Activated CD4-positive, alpha-beta T cell treated with anti-CD3 and anti-CD28 coated beads for 4 hours (primary cell): ENCODE measurements around the gene KCTD16.
A peak's percentile ranks its signal among the peaks of the same experiment; 100 is the strongest.

ENCODE experiments used
- DNase-seq, 2 donors: peaks; one replicate each; pipeline ENCODE4 v3.0.0-alpha.2; 2020

Gene KCTD16

DNA sequence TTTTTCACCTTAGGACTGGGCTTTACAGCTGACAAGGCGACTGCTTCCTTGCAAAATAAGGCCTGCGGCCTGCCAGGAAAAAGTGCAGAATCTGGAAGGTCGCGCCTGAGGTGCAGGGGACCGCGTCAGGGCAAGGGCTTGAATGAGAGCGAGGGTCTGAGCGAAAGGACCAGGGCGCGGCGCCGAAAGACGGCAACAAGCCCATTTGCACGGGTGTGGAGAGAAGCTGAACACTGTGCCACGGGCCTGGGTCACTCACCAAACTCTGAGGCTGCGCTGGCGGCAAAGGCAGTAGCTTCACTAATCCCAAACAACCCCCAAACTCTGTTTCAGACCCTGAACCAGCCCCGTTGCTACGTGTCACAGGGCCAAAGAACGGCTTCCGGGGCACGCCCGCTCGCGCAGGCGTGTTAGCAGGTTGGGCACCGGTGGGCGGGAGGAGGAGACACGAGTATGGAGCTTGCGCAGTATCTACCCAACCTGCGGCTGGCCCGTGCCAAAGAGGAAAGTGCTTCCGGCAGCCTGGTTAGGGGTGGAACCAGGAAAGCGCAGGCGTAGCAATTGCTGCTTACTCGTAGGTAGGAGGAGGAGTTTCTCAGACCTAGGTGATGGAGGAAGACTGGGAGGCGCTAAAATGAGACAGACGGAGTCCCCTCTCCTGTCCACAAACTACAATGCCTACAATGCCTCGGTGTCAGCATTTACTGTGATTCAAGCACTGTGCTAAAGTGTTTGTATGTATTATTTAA is at the start of gene KCTD16, which contains the start of gene YIPF5:
Gene KCTD16 (plus strand): TSS at position 598 of the 749 bp plus-strand sequence.
Gene YIPF5 (minus strand): TSS at position 384 of the 749 bp plus-strand sequence. CDS start 704 bp downstream, outside the sequence.
- peak; percentile 96 to 97 for DNase-seq

DNA sequence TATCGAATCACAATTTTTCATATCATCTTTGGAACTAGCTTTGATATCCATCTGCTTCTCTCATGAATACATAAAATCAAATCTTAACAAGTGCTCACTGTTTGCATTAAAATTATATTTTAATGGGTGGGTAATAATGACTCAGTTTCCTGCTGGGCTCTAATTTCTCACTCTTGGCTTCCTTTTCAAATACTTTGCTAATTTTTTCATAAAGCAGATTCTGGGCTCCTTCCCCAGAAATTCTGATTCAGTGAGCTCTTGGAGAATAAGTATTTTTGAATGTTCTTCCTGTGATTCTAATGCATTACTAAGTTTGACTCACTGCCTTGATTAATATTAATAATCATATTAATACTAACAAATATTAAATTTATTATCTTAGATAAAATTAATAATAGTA is 49.1 kb upstream of the KCTD16 start:
- DNase-seq, result no peak

DNA sequence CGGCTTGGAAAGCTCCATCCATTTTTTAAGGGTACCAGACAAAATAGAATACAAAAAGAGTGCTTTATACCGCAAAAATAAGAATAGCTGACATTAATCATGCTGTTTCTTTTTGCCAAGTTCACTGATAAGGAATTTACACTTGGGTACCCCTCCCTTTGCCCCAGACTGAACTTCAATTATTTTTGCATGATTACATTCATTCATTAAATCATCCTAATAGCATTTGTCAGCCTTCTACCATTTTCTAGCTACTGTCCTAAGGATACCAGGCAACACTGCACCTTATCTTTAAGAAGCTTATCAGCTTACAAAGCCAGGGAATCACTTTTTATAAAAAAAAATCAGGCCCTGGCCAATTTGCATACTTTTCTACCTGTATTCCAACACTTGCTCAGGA is 48.6 kb upstream of the KCTD16 start:
- DNase-seq, result no peak

DNA sequence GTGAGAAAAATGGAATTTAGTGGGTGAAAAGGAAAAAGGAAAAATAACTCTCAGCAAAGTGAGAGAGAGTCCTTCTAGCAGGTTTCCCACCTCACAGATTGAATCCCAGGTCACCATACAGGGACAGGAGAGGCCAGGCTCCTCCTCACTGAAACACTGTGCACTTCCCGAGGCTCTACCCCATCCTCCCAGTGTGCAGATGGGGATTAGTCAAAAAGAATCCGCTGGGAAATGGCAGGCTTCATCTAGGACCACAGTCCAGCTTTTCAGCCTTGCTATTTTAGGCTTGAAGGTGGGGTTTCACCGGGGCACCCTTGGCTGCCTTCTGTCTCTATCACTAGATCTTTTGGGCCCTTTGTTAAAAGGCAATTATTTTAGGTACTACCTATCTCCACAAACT is 48.0 kb upstream of the KCTD16 start:
- DNase-seq, result no peak

DNA sequence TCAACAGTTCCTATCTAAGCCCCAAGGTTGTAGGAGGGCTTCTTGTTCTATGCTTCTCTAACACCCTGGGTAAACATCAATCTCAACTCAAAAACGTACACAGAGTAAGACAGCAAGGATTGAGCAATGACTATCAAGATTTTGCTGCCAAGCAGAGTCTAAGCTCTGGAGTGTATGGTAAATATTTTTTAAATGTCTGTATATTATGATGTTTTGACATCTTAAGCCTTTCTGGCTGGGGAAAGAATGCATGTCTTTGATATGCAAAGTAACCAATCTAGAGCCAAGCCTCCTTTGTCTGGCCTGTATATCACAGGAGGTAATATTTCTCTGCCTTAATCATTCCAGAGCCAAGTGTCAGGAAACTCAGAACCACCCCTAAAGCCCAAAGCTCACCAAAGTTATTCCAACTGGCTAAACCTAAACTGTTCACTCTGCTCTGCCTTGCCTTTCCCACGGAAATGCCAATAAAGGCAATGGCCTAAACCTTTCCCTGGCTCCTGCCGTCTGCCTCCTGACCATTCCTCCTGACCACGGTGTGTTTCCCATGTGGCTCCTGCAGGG is 45.4 kb upstream of the KCTD16 start:
- no peak for DNase-seq

DNA sequence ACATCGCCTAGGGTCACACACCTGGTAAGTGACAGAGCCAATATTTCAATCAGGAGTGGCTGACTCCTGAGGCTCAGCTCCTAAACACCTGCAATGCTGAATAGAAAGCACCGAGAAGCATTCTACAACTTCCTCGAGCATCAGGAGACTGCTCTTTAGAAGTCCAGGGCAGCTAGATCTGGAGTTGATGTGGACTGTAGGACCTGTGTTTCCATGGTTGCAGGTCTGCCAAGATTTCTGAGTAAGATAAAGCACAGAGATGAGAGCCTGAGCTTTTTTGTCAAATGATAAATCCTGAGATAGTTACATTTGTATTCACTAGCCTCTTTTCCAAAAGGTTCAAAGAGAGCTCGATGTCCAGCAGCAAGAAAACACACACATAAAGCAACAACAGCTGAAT is 44.0 kb upstream of the KCTD16 start:
- no peak for DNase-seq

DNA sequence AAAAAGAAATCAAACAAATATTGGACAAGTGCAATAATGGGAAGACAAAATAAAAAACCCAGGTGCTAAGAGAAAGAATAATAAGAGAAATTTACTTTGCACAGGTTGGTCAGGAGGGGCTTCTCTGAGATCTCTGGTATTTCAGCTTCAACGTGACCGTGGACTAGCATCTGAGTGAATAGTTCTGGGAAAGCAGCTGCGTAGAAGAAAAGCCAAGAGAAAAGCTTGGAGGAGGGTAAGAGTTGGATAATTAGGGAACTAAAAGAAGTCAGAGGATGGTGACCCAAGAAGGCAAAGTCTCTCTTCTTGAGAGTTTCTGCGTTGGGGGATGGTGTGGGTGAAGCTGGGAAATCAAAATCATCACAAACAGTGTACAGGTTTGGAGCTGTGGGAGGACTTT is 41.8 kb upstream of the KCTD16 start:
- no peak for DNase-seq

DNA sequence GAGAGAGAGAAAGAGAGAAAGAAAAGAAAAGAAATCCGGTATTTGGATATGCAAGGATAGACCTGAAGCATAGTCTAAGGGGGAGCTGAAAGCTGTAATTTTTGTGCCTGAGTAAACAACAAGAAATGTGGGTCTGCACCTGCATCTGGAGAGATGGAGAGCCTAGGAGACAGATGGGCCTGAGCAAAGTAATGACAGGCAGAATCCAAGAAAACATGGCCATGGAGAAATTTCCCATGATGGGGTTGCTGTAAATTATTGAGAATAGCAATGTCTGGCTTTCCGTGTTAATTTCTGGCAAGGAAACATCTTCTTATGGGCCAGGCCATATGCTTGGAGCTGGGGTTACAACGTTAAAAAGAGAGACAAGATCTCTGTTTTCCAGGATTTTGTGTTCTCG is 40.4 kb upstream of the KCTD16 start:
- no peak for DNase-seq

DNA sequence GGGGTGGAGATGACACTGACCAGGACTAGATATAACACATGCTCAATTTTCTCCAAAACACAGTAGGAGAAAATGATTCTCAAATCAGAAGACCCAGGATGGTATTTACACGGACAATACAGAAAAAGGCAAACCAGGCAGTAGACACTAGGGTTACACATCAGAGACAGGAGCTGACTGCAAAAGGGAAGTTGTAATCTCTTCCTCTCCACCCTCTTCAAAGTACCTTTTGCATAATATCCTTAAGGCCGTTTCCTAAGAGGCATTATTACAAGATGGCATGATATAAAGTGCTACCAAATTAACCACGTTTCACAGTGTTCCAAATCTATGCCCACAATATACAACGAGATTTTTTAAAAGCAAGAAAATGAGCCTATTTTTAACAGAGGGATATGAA is 39.4 kb upstream of the KCTD16 start:
- DNase-seq, result no peak

DNA sequence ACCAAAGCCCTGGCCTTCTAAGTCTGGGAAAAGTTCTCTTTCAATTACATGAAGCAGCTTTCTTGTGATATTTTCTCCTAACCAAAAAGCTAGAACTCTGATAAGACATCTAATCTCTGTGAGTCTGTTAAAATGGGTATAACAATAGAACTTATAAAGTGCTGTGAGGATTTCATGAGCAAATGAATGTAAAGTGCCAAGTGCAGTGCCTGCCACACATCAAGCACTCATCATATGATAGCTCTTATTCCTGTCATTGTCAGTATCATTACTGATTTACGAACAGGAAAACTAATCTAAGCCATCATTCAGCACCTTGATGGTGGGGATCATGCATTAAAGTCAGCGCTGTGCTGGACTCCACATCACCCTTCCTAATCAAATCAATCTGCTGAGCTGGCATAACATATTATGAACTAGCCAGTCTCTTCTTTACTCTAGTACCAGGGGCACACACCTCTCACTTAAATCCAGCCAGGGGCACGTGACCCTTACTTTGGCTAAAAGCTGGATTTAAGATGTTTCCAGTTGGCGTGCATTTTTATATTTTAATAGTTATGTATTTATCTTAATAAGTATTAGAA is 37.5 kb upstream of the KCTD16 start:
- DNase-seq, result no peak

DNA sequence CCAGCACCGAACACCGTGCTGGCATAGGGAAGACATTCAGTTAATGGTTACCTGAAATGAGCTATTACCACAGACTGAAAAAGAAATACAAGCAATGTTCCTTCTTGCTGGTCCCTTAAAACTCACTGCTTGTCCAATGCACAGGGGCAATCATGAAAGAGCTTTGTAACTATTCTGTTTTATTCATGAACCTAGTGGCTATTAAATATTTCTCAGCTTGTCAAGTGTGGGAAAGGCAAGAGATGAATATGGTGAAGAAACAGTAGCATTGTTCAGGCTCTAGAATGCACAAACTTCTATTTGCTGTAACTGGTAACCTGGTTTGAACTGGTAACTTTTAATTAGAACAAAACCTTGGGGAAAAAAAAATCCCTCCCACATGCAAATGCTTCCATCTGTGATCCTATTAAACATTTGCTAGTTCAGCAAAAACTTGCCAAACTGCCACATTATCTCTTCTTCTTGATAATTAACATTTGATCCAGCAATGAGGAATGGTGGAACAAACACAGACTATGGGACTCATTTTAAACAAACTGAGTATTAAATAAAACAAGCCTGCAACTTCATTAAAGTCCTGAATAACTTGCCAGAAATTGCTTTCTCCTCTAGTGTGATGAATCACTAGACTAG is 36.4 kb upstream of the KCTD16 start:
- DNase-seq, result no peak

DNA sequence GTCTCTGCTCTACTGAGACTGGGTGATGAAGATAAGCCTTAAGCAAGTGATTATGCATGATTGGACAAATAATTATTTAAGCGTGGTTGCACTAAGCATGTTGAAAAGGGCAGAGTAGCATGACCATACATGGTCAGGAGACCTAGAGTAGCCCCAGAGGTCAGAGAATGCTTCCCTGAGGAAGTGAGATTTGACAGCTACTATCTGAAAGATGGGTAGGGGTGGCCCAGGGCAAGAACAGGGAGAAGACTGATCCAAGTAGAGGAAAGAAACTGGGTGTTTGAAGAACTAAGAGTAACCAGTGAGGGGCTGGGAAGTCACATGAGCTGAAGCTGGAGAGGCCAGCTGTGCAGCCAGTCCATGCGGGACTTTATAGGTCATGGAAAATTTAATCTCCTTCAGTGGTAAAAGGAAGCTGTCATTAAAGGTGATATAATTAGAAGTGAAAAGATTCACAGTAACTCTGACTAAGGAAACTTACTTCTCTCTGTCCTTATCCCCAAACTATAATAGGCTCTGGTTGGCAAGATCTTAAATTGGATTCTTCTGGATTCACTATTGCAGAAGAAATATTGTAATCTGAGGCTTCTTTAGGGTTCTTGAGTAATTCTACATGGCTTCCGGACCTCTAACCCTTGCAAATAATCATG is 35.4 kb upstream of the KCTD16 start:
- no peak for DNase-seq

DNA sequence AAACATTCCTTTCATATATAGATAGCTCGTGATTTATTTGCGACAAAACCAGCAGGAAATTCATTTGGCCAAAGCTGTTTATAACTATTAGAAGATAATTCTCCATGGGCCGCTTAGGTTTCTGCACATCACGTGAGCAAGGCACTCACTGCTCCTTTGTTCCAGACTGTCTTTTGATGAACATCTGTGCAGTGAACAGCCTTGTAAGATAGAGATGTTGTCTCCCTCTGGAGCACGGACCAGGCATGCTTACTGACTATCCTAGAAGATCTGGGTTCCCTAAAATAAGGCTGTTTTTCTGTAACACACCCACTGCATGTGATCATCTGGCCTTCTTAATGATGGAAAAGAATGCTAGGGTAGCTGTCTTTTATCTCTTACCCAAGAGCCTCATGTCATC is 31.1 kb upstream of the KCTD16 start:
- DNase-seq, result no peak

DNA sequence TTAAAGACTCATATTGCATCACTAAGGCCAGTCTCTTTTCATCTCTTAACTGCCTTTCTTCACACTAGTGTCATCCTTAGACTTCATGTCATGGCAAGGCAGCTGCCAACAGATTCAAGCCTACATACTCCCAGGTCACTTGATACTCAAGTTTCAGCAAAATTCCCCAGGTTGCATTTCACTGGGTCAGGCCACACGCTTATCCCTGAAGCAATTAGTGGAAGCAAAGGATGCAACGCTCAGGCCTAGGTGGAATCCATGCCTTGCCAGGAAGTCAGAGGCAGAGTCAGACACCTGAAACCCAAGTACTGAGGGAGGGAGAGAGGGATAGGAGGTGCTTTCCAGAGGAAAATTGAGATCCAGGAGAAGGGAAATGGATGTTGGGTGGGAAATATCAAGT is 29.1 kb upstream of the KCTD16 start:
- no peak for DNase-seq

DNA sequence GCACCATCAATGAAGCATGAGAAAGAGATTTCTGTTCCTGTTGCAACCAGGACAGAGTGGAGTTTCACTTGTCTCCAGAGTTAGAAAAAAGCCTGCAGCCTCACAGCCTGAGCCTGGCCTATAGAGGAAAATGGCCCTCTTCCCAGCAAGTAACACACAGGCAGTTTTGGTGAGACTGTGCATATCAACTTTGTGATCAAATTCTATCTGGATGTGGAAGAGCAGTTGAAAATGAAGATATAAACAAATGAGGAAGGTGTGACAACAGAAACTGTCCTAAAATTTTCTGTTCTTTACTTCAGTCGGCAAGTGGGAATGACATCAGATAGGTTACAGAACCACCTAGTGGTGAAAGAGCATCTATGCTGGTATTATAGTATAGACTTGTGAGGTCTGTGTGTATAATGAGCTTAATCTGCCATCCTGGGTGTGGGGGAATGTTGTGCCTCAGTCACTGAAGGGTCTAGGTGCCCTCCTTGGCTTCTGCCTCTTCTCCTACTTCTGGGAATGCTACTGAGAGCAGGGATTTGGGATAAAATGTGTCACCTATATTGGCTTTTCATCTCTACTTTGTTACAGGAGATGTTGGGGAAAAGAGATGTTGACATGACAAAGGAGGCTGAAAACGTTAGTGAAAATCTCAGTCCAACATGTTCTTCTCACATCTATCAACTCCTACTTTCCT is 28.4 kb upstream of the KCTD16 start:
- no peak for DNase-seq

DNA sequence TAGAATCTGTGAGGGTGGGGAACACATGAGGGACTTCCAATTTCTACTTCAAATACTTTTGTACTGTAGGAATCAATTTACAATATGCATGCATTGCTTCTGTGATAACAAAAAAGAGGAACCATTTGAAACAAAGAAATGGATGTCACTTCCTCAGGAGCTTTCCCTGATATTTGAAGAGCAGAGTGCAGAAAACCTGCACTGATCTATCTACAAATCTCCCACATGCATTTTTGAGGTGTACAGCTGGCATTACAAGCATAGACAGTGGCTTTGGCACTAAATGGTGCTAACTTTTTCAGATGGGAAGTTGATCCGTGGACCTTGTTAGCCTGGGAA is 27.9 kb upstream of the KCTD16 start:
- no peak for DNase-seq

DNA sequence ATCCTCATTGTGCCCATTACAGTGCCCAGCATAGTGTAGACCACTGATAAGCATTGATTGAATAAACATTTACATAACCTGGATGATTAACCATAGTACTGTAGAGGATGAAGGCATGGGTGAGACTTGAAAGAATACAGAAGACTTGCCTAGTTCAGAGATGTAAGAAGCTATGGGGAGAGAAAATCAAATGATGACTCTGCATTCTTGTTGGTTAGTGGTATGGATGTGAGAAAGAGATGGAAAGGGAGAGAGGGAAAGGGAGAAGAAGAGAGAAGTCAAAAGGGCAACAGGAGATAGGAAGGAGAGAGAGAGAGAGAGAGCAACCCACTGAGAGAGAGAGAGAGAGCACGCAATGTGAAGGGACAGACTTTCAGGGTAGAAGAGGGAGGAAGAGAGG is 27.0 kb upstream of the KCTD16 start:
- DNase-seq, result no peak

DNA sequence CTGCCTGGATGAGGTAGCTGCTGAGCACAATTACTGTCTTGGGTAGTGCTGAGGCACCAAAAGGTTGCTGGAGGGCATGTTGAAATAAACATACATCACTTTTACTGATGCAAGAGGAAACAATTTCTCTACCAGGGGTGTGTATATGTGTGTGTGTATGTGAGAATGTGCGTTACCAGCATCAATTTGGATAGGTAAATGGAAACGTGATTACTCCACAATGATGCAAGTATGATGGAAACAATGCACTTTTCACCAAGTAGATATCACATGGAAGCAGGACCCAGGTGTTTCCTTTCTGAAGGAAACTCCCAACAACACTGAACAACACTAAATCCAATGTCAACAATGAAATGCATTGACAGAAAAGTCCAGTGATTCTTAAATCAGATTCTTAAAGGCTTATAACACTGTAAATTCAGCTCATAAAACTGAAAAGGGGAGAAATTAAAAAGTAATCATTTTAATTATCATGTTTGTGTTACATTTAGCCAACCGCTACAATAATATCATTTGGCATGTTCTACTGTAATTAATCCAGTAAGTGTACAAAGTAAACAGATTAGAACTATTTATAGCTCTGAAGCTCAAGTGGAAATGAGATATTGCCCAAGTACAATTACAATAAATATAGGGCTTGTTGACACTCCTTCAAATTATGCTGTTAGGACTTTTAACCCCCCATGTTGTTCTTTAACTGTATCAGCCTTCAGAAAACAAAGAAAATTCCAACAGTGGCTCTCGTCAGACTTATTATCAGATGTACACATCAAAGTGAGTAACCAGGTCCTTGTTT is 25.5 kb upstream of the KCTD16 start:
- DNase-seq, result no peak

DNA sequence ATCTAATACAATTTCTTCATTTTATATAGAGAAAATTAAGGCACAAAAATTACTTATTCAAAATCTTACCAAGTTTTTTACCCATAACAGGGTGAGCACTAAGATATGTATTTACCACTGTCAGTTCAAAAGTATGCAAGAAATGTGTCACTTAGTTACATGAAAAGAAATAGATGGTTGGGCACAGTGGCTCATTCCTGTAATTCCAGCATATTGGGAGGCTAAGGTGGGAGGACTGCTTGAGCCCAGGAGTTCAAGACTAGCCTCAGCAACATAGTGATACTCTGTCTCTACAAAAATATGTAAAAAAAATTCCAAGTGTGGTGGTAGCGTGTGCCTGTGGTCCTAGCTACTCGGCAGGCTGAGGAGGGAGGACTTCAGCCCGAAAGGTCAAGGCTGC is 19.6 kb upstream of the KCTD16 start:
- DNase-seq, result no peak

DNA sequence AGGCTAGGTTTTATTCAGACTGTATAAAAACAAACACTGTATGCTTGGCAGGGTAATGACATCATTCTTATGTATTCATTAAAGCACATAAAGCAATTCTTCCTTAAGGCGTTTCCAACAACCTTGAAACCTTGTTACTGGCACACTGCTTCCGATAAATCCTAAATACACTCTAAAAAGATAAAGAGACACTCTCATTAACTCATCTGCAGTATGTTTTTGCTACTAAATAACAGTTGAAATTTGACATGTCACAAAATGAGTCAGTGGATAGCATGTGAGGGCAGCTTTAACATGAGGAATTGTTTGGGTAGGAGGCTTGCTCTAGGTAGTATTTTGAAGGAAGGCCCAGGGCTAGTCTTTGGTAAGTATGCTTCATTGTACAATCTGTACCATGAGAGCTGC is 13.9 kb upstream of the KCTD16 start:
- no peak for DNase-seq

DNA sequence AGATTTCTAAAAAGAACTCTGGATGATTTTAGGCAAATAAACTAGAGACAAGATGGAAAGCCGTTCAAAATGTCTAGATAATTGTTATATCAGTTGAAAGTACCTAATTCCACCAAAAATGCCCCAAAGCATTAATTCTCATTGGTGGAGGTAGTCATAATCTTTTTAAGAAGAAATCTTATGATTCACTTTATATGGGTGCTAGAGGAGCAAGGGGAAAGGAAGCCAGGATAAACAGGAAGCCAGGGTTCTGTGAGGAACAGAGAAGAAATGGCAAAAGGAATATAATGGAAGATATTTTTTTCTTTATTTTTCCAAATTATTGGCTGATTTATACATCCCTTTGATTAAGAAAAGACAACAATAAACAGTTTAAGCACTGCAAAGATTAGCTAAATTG is 8.0 kb upstream of the KCTD16 start:
- DNase-seq, result no peak

DNA sequence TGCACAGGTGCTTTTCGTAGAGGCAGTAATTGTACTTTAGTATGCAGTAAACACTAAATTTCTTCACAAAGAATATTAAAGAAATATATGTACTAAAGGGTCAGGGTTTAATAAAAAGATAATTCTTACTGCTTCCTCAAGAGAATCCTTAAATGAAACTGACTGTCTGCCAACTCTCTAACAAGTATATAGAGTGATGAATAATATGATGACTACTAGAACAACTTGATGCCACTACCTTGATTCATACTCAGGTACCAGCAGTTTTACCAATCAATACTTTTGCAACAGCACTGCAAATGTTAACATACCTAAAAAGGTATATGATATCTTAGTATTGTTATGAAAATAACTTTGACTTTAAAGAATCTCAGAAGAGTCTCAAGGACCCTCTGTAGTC is 4.0 kb upstream of the KCTD16 start:
- DNase-seq, result no peak
